ENCODE data around the gene CST3. TPM values are rescaled to one million over a fixed set of nuclear protein-coding genes. Genes with fewer than 3 reads are reported as not detected.
"Not testable (repeated sequence)": the region's sequence is repeated elsewhere in the genome, so short reads cannot be mapped to it uniquely, and the experiment has no call there.

CST3 gene
- total RNA-seq, 1 donor from 2014 or later, result 82.7 TPM

DNA sequence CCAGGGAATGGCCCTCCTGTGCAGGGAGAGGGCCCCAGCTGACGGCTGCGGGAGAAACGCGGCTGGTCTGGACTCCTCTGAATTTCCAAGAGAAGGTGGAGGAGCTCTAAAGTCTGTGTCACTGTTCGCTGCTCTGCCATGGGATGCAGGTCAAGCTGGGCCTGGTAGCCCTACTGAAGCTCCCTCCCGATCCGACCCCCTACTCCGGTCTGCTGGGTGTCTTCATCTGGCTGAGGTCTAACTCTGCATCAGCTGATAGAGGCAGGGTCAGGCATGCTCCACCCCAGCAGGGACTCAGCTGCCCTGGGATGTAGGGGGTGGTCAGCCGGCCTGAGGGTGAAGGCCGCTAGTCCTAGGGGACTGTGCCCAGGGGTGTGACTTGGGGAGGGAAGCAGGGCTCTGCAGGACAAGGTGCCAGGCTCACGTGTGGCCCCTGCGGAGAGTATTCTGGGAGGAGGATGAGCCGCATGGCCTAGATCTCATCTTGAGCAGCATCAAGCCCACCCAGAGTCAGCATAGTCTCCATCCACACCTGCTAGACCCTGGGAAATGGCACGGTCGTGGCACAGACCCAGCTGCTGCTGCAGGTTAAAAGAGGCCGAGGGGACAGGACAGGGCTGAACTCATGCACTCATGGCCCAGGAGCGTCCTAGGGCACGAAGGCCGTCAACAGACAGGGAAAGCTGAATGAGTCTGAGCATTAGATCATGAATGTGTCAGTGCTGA is 1.4 kb downstream of the CST3 start:
- peak overlapping the region; percentile 76 for H3K4me3 ChIP-seq (ENCODE audit: low read depth, low read length)
- no peaks in the 10 kb centered on the region for H3K27me3 ChIP-seq (ENCODE audit: control insufficient read depth, insufficient read depth, low read length)
- FAIRE-seq (no peak), DNase-seq (ENCODE audit: low read depth) (no peak)
- peaks cover 8% of the 10 kb centered on the region for H3K36me3 ChIP-seq (ENCODE audit: control insufficient read depth, insufficient read depth, low read length)
- TF ChIP-seq, protein P1, sequence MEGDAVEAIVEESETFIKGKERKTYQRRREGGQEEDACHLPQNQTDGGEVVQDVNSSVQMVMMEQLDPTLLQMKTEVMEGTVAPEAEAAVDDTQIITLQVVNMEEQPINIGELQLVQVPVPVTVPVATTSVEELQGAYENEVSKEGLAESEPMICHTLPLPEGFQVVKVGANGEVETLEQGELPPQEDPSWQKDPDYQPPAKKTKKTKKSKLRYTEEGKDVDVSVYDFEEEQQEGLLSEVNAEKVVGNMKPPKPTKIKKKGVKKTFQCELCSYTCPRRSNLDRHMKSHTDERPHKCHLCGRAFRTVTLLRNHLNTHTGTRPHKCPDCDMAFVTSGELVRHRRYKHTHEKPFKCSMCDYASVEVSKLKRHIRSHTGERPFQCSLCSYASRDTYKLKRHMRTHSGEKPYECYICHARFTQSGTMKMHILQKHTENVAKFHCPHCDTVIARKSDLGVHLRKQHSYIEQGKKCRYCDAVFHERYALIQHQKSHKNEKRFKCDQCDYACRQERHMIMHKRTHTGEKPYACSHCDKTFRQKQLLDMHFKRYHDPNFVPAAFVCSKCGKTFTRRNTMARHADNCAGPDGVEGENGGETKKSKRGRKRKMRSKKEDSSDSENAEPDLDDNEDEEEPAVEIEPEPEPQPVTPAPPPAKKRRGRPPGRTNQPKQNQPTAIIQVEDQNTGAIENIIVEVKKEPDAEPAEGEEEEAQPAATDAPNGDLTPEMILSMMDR (IDR thresholded peaks at IDR 0.05; ENCODE audit: insufficient read depth, low read length, severe bottlenecking), result no peak

DNA sequence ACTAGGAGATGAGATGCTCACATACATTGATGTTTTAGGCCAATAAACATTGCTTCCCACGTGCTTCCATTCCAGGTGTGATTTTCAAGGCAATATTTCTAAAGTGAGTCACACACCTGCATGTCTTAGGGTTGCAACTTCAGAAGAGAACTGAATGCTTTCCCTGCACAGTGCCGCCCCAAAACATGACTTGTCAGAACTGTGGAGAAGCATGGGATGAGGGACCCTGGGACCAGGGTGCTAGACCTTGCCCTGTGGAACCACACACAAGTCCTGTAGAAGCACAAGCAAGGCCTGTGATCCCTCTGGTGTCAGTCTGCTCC is 2.0 kb downstream of the CST3 start:
- not testable (repeated sequence) for DNase-seq (ENCODE audit: low read depth); H3K27me3 ChIP-seq (ENCODE audit: control insufficient read depth, insufficient read depth, low read length); H3K4me3 ChIP-seq (ENCODE audit: low read depth, low read length); H3K36me3 ChIP-seq (ENCODE audit: control insufficient read depth, insufficient read depth, low read length)
- FAIRE-seq, result peak; percentile 97

DNA sequence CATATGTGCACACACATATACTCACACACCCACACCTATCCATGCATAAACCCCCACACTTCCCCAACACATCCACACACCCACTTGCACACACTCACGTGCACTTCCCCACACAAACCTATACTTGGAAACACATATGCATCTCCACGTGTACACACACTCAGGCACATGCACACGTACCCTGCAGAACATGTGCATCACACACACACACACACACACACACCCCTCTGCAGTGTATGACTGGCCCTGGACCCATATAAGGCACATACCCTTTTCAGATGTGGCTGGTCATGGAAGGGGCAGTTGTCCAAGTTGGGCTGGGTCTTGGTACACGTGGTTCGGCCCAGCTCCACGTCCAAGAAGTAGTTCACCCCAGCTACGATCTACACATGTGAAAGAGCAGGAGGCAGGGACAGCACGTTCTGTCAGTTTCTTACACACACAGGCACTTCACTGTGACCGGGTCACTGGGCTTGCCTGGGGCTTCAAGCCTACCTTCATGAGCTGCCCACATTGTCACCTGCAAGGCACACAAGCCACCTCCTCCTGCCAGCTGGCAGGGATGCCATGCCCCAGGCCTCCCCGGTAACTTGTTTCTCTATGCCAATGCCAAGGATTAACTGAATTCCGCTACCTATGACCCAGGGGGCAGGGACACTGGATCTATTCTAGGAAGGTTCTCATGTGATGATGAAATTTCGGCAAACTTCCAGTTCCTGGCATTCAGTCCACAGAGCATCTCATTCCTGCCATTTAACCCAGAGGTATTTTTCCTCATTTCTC is 2.6 kb downstream of the CST3 start:
- Histone ChIP-seq H3K4me3 (ENCODE audit: low read depth, low read length) (no peak overlapping the region), H3K36me3 (ENCODE audit: control insufficient read depth, insufficient read depth, low read length) (peaks cover 8% of the 10 kb centered on the region), H3K27me3 (ENCODE audit: control insufficient read depth, insufficient read depth, low read length) (no peaks in the 10 kb centered on the region)
- FAIRE-seq, result peak; percentile 90
- TF ChIP-seq, protein P1 (IDR thresholded peaks at IDR 0.05; ENCODE audit: insufficient read depth, low read length, severe bottlenecking), result no peak
- DNase-seq (ENCODE audit: low read depth), result no peak

DNA sequence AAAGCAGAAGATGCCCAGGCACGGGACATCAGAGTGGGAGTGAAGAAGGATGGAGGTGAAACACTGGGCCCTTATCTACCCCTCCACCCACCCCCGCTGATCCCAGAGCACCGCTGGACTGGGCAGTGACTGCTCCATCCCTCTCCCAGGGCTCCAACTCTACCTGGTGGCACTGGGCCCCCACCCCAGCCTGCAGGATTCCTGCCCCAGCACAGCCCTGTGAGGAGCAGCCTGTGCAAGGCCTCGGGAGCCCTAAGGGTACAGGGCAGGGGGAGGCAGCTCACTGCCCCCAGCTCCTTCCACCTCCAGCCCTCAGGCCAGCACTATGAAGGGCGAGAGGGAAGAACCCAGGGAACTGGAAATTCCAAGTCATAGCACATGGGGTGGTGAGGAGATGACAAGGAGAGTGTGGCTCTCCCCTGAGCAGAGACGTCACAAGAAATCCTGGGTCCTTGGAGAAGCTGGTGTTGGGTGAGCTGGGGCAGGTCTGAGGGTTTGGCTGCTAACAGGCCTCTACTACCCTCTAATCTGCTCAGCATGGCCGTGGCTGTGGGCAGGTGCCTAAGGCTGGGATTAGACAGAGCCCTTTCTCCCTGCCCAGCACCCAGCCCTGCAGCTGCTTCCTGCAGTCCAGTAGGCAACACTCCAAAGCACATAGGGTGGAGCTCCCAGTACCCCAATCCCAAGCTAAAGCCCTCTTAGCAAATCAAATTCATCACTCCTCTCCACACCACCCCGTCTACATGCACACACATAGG is 3.5 kb downstream of the CST3 start:
- Histone ChIP-seq H3K36me3 (ENCODE audit: control insufficient read depth, insufficient read depth, low read length) (peaks cover 8% of the 10 kb centered on the region), H3K27me3 (ENCODE audit: control insufficient read depth, insufficient read depth, low read length) (no peaks in the 10 kb centered on the region), H3K4me3 (ENCODE audit: low read depth, low read length) (no peak overlapping the region)
- DNase-seq (ENCODE audit: low read depth) (no peak), FAIRE-seq (no peak)
- TF ChIP-seq, protein P1 (IDR thresholded peaks at IDR 0.05; ENCODE audit: insufficient read depth, low read length, severe bottlenecking), result no peak

DNA sequence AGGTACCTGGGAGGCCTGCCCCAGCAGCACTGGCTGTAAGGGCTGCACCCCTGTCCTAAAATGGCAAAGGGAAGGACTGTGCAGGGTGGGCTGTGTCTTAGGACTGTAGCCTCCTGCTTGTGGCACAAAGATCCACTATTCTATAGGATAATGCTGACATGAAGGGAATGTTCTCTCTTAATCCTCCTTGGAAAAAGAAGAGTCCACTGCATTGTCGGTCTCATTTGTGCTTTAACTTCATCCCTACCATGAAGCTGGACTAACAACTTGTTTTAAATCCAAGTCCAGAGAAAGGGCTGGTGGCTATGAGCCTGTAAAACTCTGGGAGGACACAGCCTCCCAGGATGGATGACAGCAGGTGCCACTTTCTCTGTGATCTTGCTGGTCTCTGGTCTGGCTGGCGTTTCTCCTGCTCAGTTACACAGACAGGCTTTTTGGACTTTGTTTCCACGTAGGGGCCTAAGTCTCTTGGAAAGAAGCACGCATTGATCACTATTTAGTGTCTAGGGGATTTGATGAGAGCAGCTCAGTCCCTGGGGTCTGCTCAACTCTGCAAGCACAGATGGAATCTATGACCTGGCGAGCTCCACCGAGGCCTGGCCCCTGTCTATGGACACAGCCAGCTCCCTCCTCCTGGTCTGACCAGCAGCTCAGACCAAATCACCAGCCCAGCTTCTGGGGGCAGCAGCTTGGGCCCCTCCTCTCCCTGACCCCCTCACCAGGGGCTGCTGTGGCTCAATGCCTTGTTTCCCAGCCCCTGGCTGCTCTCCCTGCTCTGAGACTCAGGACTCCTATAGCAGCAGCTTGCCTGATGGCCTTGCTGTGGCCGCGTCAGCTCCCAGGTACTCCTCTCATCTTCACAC is 4.8 kb downstream of the CST3 start:
- Histone ChIP-seq H3K27me3 (ENCODE audit: control insufficient read depth, insufficient read depth, low read length) (no peaks in the 10 kb centered on the region), H3K36me3 (ENCODE audit: control insufficient read depth, insufficient read depth, low read length) (peaks cover 8% of the 10 kb centered on the region), H3K4me3 (ENCODE audit: low read depth, low read length) (no peak overlapping the region)
- no peak for DNase-seq (ENCODE audit: low read depth)
- FAIRE-seq, result no peak
- TF ChIP-seq, protein P1 (IDR thresholded peaks at IDR 0.05; ENCODE audit: insufficient read depth, low read length, severe bottlenecking), result no peak
